ENCODE data around the gene CAMK1. TPM values are rescaled to one million over a fixed set of nuclear protein-coding genes. Genes with fewer than 3 reads are reported as not detected.
A peak's percentile ranks its signal among the peaks of the same experiment; 100 is the strongest.

Gene CAMK1
- total and polyA plus RNA-seq, 9 of the 15 experiments (the other 6 are each of a cell fraction or from before 2014, with no cell fraction given), result 0.23 to 10.7 (median 6.0) TPM

- peak; percentile 47; the same call in 1 of the 2 replicates for TF ChIP-seq RBFOX2 (IDR thresholded peaks at IDR 0.05; ENCODE audit: low read depth, low read length)
- no peak for TF ChIP-seq CBFA2T2 (conservative IDR thresholded peaks at IDR 0.05)
- TF ChIP-seq THRAP3 (IDR thresholded peaks at IDR 0.05; ENCODE audit: borderline replicate concordance), result no peak
- no peak for TF ChIP-seq ZNF274 (IDR thresholded peaks at IDR 0.05; ENCODE audit: borderline replicate concordance, low read depth, low read length)
- TF ChIP-seq, protein P1, sequence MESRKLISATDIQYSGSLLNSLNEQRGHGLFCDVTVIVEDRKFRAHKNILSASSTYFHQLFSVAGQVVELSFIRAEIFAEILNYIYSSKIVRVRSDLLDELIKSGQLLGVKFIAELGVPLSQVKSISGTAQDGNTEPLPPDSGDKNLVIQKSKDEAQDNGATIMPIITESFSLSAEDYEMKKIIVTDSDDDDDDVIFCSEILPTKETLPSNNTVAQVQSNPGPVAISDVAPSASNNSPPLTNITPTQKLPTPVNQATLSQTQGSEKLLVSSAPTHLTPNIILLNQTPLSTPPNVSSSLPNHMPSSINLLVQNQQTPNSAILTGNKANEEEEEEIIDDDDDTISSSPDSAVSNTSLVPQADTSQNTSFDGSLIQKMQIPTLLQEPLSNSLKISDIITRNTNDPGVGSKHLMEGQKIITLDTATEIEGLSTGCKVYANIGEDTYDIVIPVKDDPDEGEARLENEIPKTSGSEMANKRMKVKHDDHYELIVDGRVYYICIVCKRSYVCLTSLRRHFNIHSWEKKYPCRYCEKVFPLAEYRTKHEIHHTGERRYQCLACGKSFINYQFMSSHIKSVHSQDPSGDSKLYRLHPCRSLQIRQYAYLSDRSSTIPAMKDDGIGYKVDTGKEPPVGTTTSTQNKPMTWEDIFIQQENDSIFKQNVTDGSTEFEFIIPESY (CRISPR knock-in tag; IDR thresholded peaks at IDR 0.05), result peak; percentile 75
- TF ChIP-seq DDX20 (tag; IDR thresholded peaks at IDR 0.05; ENCODE audit: low read depth), result no peak
- no peak for TF ChIP-seq TSHZ1 (CRISPR knock-in tag; IDR thresholded peaks at IDR 0.05)
- TF ChIP-seq HDAC6 (IDR thresholded peaks at IDR 0.05; ENCODE audit: low read depth, low read length), result no peak
- TF ChIP-seq, protein P2, sequence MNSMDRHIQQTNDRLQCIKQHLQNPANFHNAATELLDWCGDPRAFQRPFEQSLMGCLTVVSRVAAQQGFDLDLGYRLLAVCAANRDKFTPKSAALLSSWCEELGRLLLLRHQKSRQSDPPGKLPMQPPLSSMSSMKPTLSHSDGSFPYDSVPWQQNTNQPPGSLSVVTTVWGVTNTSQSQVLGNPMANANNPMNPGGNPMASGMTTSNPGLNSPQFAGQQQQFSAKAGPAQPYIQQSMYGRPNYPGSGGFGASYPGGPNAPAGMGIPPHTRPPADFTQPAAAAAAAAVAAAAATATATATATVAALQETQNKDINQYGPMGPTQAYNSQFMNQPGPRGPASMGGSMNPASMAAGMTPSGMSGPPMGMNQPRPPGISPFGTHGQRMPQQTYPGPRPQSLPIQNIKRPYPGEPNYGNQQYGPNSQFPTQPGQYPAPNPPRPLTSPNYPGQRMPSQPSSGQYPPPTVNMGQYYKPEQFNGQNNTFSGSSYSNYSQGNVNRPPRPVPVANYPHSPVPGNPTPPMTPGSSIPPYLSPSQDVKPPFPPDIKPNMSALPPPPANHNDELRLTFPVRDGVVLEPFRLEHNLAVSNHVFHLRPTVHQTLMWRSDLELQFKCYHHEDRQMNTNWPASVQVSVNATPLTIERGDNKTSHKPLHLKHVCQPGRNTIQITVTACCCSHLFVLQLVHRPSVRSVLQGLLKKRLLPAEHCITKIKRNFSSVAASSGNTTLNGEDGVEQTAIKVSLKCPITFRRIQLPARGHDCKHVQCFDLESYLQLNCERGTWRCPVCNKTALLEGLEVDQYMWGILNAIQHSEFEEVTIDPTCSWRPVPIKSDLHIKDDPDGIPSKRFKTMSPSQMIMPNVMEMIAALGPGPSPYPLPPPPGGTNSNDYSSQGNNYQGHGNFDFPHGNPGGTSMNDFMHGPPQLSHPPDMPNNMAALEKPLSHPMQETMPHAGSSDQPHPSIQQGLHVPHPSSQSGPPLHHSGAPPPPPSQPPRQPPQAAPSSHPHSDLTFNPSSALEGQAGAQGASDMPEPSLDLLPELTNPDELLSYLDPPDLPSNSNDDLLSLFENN (IDR thresholded peaks at IDR 0.05; ENCODE audit: low read depth in 2 of 2, low read length in 2 of 2), result no peak
- TF ChIP-seq NR2F6 (CRISPR knock-in tag; IDR thresholded peaks at IDR 0.05), result no peak
- TF ChIP-seq ZNF140 (CRISPR knock-in tag; IDR thresholded peaks at IDR 0.05), result no peak
- TF ChIP-seq ETS1 (conservative IDR thresholded peaks at IDR 0.05; ENCODE audit: control insufficient read depth, low read depth, low read length), result 0 out of 2 replicates have a peak, but pooled peaks have one; percentile 4
- TF ChIP-seq POLR2G (IDR thresholded peaks at IDR 0.05; ENCODE audit: low read depth, low read length), result peak; percentile 75
- no peak for TF ChIP-seq ZNF175 (CRISPR knock-in tag; IDR thresholded peaks at IDR 0.05; ENCODE audit: low read depth)
- TF ChIP-seq NFYB (IDR thresholded peaks at IDR 0.05; ENCODE audit: extremely low read depth, insufficient read length), result no peak
- TF ChIP-seq RBM22 (IDR thresholded peaks at IDR 0.05; ENCODE audit: low read depth, low read length, poor library complexity, severe bottlenecking), result peak; percentile 27
Observed at GRCh38 chr3:9809615-9810432, 40.1 kb upstream of the CAMK1 start, which contains the start of gene TTLL3 (continued).
